Fibroblast of lung (primary cell): ENCODE data around the gene APC2.

Experiments used
- CTCF ChIP-seq, 2 donors: IDR thresholded peaks in 1 of 2; conservative IDR thresholded peaks in 1 of 2; 1 replicate in 1 of 2; 2 replicates in 1 of 2; pipeline ENCODE4 v1.5.1; 2011 to 2012; ENCODE audit warnings: low read length in 2 of 2, control low read depth in 1 of 2, inconsistent platforms in 1 of 2, low read depth in 1 of 2, mild to moderate bottlenecking in 1 of 2
- EZH2 ChIP-seq: IDR thresholded peaks from 2 replicates; pipeline ENCODE4 v1.5.1; 2012; ENCODE audit warnings: low read length, control low read depth, mild to moderate bottlenecking; ENCODE audit errors: missing control alignments

- TF ChIP-seq EZH2 (peak; percentile 91), CTCF (conservative IDR thresholded peaks at IDR 0.05 in 1 of 2, IDR thresholded peaks at IDR 0.05 in 1 of 2; ENCODE audit: low read depth in 1 of 2, low read length in 2 of 2) (no peak)
These were observed 2.2 kb downstream of the APC2 start for GRCh38 chr19:1451916-1452801.
